GM23338 (cell line): ENCODE measurements around the gene MAVS.

ENCODE experiments used
- CREB1 ChIP-seq: fragments of 250-450 bp; sonication (Bioruptor Pico); IDR thresholded peaks from 2 replicates; pipeline ENCODE4 v1.5.0; 2020; ENCODE audit warnings: low read depth, mild to moderate bottlenecking, moderate library complexity
- ETS1 ChIP-seq: IDR thresholded peaks from 2 replicates; pipeline ENCODE4 v1.6.1; 2016; ENCODE audit warnings: antibody characterized with exemption
- EZH2 ChIP-seq: fragments of 200-600 bp; sonication (generic); IDR thresholded peaks from one replicate; pipeline ENCODE4 v1.8.0; 2017; ENCODE audit warnings: antibody characterized with exemption, mild to moderate bottlenecking, low read depth; ENCODE audit not compliant: unreplicated experiment
- EZH2phosphoT487 ChIP-seq: fragments of 200-600 bp; sonication (generic); IDR thresholded peaks from one replicate; pipeline ENCODE4 v1.8.1; 2018; ENCODE audit warnings: antibody characterized with exemption; ENCODE audit not compliant: unreplicated experiment
- JUNB ChIP-seq: IDR thresholded peaks from one replicate; pipeline ENCODE4 v1.6.1; 2016; ENCODE audit warnings: antibody characterized with exemption; ENCODE audit not compliant: unreplicated experiment
- NANOG ChIP-seq: IDR thresholded peaks from 2 replicates; pipeline ENCODE4 v1.6.1; 2016; ENCODE audit warnings: antibody characterized with exemption, borderline replicate concordance
- POLR2AphosphoS5 ChIP-seq: IDR thresholded peaks from 2 replicates; pipeline ENCODE4 v1.6.1; 2016; ENCODE audit warnings: antibody characterized with exemption, low read depth
- STAT1 ChIP-seq: IDR thresholded peaks from one replicate; pipeline ENCODE4 v1.6.1; 2016; ENCODE audit warnings: antibody characterized with exemption; ENCODE audit not compliant: unreplicated experiment
- ZNF114 ChIP-seq: fragments of 250-450 bp; sonication (Bioruptor Pico); IDR thresholded peaks from 2 replicates; pipeline ENCODE4 v1.5.0; 2020; ENCODE audit warnings: mild to moderate bottlenecking, moderate library complexity
- ZNF331 ChIP-seq: fragments of 250-450 bp; sonication (Bioruptor Pico); IDR thresholded peaks from 2 replicates; pipeline ENCODE4 v1.5.0; 2020; ENCODE audit warnings: low read depth, mild to moderate bottlenecking, moderate library complexity
- ZNF462 ChIP-seq: fragments of 250-450 bp; sonication (Bioruptor Pico); IDR thresholded peaks from 2 replicates; pipeline ENCODE4 v1.5.0; 2020; ENCODE audit warnings: mild to moderate bottlenecking, moderate library complexity
- TF ChIP-seq, protein P1 (sequence below): IDR thresholded peaks from one replicate; pipeline ENCODE4 v1.6.1; 2018; ENCODE audit warnings: antibody characterized with exemption; ENCODE audit not compliant: unreplicated experiment
- TF ChIP-seq, protein P2 (sequence below), 2 experiments: fragments of 200-600 bp in 1 of 2; sonication (generic) in 1 of 2; conservative IDR thresholded peaks; 2 replicates each; pipeline versions ENCODE4 v1.5.1 to v1.6.1; 2016 to 2017; ENCODE audit warnings: antibody characterized with exemption in 2 of 2, low read depth in 2 of 2, mild to moderate bottlenecking in 2 of 2, moderate library complexity in 1 of 2

DNA sequence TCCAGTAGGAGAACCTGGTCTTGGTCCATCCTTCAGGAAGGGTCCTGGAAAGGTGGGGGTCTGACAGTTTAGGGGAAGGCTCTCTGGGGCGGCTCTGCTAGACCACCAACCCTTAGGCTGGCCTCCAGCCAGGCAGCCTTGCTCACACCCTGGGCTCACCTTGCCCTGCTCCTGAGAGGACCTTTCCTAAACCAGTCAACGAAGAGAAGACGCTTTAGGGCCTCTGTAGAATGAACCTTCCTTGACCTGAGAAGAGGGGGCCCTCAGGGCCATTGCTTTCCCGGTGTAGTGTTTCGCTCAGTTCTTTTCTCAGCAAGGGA is 49.4 kb upstream of the MAVS start:
- no peak for TF ChIP-seq EZH2phosphoT487
- TF ChIP-seq, protein P1, sequence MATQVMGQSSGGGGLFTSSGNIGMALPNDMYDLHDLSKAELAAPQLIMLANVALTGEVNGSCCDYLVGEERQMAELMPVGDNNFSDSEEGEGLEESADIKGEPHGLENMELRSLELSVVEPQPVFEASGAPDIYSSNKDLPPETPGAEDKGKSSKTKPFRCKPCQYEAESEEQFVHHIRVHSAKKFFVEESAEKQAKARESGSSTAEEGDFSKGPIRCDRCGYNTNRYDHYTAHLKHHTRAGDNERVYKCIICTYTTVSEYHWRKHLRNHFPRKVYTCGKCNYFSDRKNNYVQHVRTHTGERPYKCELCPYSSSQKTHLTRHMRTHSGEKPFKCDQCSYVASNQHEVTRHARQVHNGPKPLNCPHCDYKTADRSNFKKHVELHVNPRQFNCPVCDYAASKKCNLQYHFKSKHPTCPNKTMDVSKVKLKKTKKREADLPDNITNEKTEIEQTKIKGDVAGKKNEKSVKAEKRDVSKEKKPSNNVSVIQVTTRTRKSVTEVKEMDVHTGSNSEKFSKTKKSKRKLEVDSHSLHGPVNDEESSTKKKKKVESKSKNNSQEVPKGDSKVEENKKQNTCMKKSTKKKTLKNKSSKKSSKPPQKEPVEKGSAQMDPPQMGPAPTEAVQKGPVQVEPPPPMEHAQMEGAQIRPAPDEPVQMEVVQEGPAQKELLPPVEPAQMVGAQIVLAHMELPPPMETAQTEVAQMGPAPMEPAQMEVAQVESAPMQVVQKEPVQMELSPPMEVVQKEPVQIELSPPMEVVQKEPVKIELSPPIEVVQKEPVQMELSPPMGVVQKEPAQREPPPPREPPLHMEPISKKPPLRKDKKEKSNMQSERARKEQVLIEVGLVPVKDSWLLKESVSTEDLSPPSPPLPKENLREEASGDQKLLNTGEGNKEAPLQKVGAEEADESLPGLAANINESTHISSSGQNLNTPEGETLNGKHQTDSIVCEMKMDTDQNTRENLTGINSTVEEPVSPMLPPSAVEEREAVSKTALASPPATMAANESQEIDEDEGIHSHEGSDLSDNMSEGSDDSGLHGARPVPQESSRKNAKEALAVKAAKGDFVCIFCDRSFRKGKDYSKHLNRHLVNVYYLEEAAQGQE, result no peak
- TF ChIP-seq, protein P2, sequence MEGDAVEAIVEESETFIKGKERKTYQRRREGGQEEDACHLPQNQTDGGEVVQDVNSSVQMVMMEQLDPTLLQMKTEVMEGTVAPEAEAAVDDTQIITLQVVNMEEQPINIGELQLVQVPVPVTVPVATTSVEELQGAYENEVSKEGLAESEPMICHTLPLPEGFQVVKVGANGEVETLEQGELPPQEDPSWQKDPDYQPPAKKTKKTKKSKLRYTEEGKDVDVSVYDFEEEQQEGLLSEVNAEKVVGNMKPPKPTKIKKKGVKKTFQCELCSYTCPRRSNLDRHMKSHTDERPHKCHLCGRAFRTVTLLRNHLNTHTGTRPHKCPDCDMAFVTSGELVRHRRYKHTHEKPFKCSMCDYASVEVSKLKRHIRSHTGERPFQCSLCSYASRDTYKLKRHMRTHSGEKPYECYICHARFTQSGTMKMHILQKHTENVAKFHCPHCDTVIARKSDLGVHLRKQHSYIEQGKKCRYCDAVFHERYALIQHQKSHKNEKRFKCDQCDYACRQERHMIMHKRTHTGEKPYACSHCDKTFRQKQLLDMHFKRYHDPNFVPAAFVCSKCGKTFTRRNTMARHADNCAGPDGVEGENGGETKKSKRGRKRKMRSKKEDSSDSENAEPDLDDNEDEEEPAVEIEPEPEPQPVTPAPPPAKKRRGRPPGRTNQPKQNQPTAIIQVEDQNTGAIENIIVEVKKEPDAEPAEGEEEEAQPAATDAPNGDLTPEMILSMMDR (conservative IDR thresholded peaks at IDR 0.05; ENCODE audit: low read depth in 2 of 2), result no peak
- TF ChIP-seq EZH2, result no peak
- TF ChIP-seq ZNF114 (CRISPR knock-in tag), result no peak
- TF ChIP-seq POLR2AphosphoS5, result no peak
- no peak for TF ChIP-seq NANOG
- TF ChIP-seq ETS1, result no peak
- no peak for TF ChIP-seq CREB1 (CRISPR knock-in tag)
- TF ChIP-seq JUNB, result no peak
- TF ChIP-seq STAT1, result no peak
- no peak for TF ChIP-seq ZNF462 (CRISPR knock-in tag)
- no peak for TF ChIP-seq ZNF331 (CRISPR knock-in tag)
